Nephron progenitor cell (in vitro differentiated cells): ENCODE results near the gene KDM3A.

Experiments used
- DNase-seq: peaks from one replicate; pipeline ENCODE4 v3.0.0; 2021
- H3K27ac Mint-ChIP-seq: 2 replicates; pipeline ENCODE4 v1.8.0; 2021; ENCODE audit warnings: mild to moderate bottlenecking, moderate library complexity, mixed read lengths
- H3K27me3 Mint-ChIP-seq: 2 replicates; pipeline ENCODE4 v1.8.0; 2021; ENCODE audit warnings: mild to moderate bottlenecking, low read depth, mixed read lengths; ENCODE audit not compliant: poor library complexity
- H3K36me3 Mint-ChIP-seq: 2 replicates; pipeline ENCODE4 v1.8.0; 2021; ENCODE audit warnings: low read depth, mixed read lengths
- H3K4me1 Mint-ChIP-seq: 2 replicates; pipeline ENCODE4 v1.8.0; 2021; ENCODE audit warnings: mixed read lengths
- H3K4me3 Mint-ChIP-seq: 2 replicates; pipeline ENCODE4 v1.8.0; 2021; ENCODE audit warnings: mild to moderate bottlenecking, moderate library complexity, mixed read lengths
- H3K9me3 Mint-ChIP-seq: 2 replicates; pipeline ENCODE4 v1.8.0; 2021; ENCODE audit warnings: mild to moderate bottlenecking, moderate library complexity, mixed read lengths
- CTCF ChIP-seq: fragments of 200-600 bp; sonication (generic); IDR thresholded peaks from 2 replicates; pipeline ENCODE4 v1.5.0; 2021; ENCODE audit warnings: antibody characterized with exemption

Gene KDM3A

GRCh38 chr2:86439879-86440630 lies 1.1 kb upstream of the KDM3A start:
- Mint-ChIP-seq H3K4me1 (peaks cover 30% of the 10 kb centered on the region), H3K27ac (peak overlapping the region; percentile 100), H3K36me3 (peaks cover 64% of the 10 kb centered on the region)

GRCh38 chr2:86441392-86441881 lies 266 bp downstream of the KDM3A start:
- peak overlapping the region; percentile 95 for H3K4me3 Mint-ChIP-seq
- H3K36me3 Mint-ChIP-seq, result peaks cover 76% of the 10 kb centered on the region
- peak overlapping the region; percentile 100 for H3K27ac Mint-ChIP-seq
- H3K9me3 Mint-ChIP-seq, result peaks cover 44% of the 10 kb centered on the region
- H3K4me1 Mint-ChIP-seq, result peaks cover 37% of the 10 kb centered on the region
- DNase-seq, result no peak
- H3K27me3 Mint-ChIP-seq, result peaks cover 19% of the 10 kb centered on the region
- no peak for TF ChIP-seq CTCF

More at GRCh38 chr2:86439879-86440630, 1.1 kb upstream of the KDM3A start:
- peaks cover 22% of the 10 kb centered on the region for H3K27me3 Mint-ChIP-seq
- H3K9me3 Mint-ChIP-seq, result peaks cover 47% of the 10 kb centered on the region
- peak overlapping the region; percentile 89 for H3K4me3 Mint-ChIP-seq
- TF ChIP-seq CTCF, result no peak
- DNase-seq, result no peak

- no peak for TF ChIP-seq CTCF
- Mint-ChIP-seq H3K27me3 (peaks cover 13% of the 10 kb centered on the region), H3K4me3 (peak overlapping the region; percentile 95), H3K4me1 (peaks cover 37% of the 10 kb centered on the region), H3K9me3 (peaks cover 39% of the 10 kb centered on the region), H3K27ac (peak overlapping the region; percentile 99), H3K36me3 (peaks cover 71% of the 10 kb centered on the region)
- DNase-seq, result peak; percentile 44
Measured at GRCh38 chr2:86441882-86442641, 891 bp downstream of the KDM3A start.

- H3K9me3 Mint-ChIP-seq, result peaks cover 33% of the 10 kb centered on the region
- H3K36me3 Mint-ChIP-seq, result peaks cover 72% of the 10 kb centered on the region
- peak; percentile 62 for DNase-seq
- peaks cover 8% of the 10 kb centered on the region for H3K27me3 Mint-ChIP-seq
- no peak for TF ChIP-seq CTCF
- H3K4me1 Mint-ChIP-seq, result peaks cover 40% of the 10 kb centered on the region
- peak overlapping the region; percentile 99 for H3K27ac Mint-ChIP-seq
- peak overlapping the region; percentile 95 for H3K4me3 Mint-ChIP-seq
Measured at GRCh38 chr2:86442642-86443005, 1.5 kb downstream of the KDM3A start.

- H3K27ac Mint-ChIP-seq, result no peak overlapping the region
- peaks cover 23% of the 10 kb centered on the region for H3K9me3 Mint-ChIP-seq
- H3K36me3 Mint-ChIP-seq, result peaks cover 76% of the 10 kb centered on the region
- peak overlapping the region; percentile 95 for H3K4me3 Mint-ChIP-seq
- H3K27me3 Mint-ChIP-seq, result peaks cover 6% of the 10 kb centered on the region
- no peak for DNase-seq
- no peak for TF ChIP-seq CTCF
- peaks cover 51% of the 10 kb centered on the region for H3K4me1 Mint-ChIP-seq
Measured at GRCh38 chr2:86443631-86444350, 2.6 kb downstream of the KDM3A start.
